ENCODE measurements around the gene CLEC17A. TPM values are rescaled to one million over a fixed set of nuclear protein-coding genes. Genes with fewer than 3 reads are reported as not detected.
A peak's percentile ranks its signal among the peaks of the same experiment; 100 is the strongest.

Gene CLEC17A
- total and polyA plus RNA-seq, 7 donors, result 0.03 to 0.04 TPM; not detected in 5

- intact Hi-C loops (cut with DNase I), result no loop called here
- 52 to 59% (median 53%) methylated on average over 7 of the region's 7 CpGs for WGBS, 3 donors
- peaks cover 0 to 8% of the 10 kb centered on the region in 2 donors for H3K36me3 ChIP-seq (ENCODE audit: insufficient read depth in 1 of 2, low read depth in 1 of 2)
- no peak overlapping the region for H3K4me3 ChIP-seq
- no peaks in the 10 kb centered on the region for H3K9me3 ChIP-seq
- no peak for DNase-seq
- H3K27ac ChIP-seq, result peak overlapping the region; percentile 53
- no peaks in the 10 kb centered on the region for H3K27me3 ChIP-seq (ENCODE audit: insufficient read depth in 3 of 3, low read length in 2 of 3)
- ATAC-seq, result no peak
- no peak for TF ChIP-seq CTCF (IDR thresholded peaks at IDR 0.05)
- H3K4me1 ChIP-seq, result peaks cover 36% of the 10 kb centered on the region
Measured at GRCh38 chr19:14542711-14543328, 40.1 kb upstream of the CLEC17A start.

- intact Hi-C loops (cut with DNase I), result no loop called here
- TF ChIP-seq CTCF (IDR thresholded peaks at IDR 0.05), result no peak
- no peak for DNase-seq
- peak overlapping the region; percentile 96 for H3K27ac ChIP-seq
- ATAC-seq, result no peak
- H3K4me1 ChIP-seq, result peaks cover 36% of the 10 kb centered on the region
- WGBS, 3 donors, result 84 to 93% (median 85%) methylated on average over 5 of the region's 5 CpGs
- H3K9me3 ChIP-seq, result no peaks in the 10 kb centered on the region
- H3K36me3 ChIP-seq (ENCODE audit: insufficient read depth in 1 of 2, low read depth in 1 of 2), result peaks cover 0 to 20% of the 10 kb centered on the region in 2 donors
- H3K4me3 ChIP-seq, result no peak overlapping the region
- H3K27me3 ChIP-seq (ENCODE audit: insufficient read depth in 3 of 3, low read length in 2 of 3), result no peaks in the 10 kb centered on the region
Measured at GRCh38 chr19:14544047-14544446, 38.8 kb upstream of the CLEC17A start.

GRCh38 chr19:14544977-14545715 is 37.7 kb upstream of the CLEC17A start:
- no peaks in the 10 kb centered on the region for H3K27me3 ChIP-seq (ENCODE audit: insufficient read depth in 3 of 3, low read length in 2 of 3)
- H3K27ac ChIP-seq, result peak overlapping the region; percentile 96
- peaks cover 37% of the 10 kb centered on the region for H3K4me1 ChIP-seq
- H3K4me3 ChIP-seq, result peak overlapping the region; percentile 47
- 19 to 36% (median 21%) methylated on average over 21 of the region's 21 CpGs for WGBS, 3 donors
- H3K9me3 ChIP-seq, result no peaks in the 10 kb centered on the region
- H3K36me3 ChIP-seq (ENCODE audit: insufficient read depth in 1 of 2, low read depth in 1 of 2), result peaks cover 0 to 25% of the 10 kb centered on the region in 2 donors
- TF ChIP-seq CTCF (IDR thresholded peaks at IDR 0.05), result no peak
- intact Hi-C loops (cut with DNase I), result no loop called here
- peak; percentile 95 to 97 (median 96) for ATAC-seq
- peak; percentile 92 to 98 for DNase-seq

GRCh38 chr19:14545716-14546082 is 37.2 kb upstream of the CLEC17A start:
- H3K27me3 ChIP-seq (ENCODE audit: insufficient read depth in 3 of 3, low read length in 2 of 3), result no peaks in the 10 kb centered on the region
- DNase-seq (no peak), ATAC-seq (peak in 1 of 4 donors; percentile 62)
- peaks cover 43% of the 10 kb centered on the region for H3K4me1 ChIP-seq
- no peak for TF ChIP-seq CTCF (IDR thresholded peaks at IDR 0.05)
- WGBS, 3 donors, result 34 to 55% (median 37%) methylated on average over 9 of the region's 9 CpGs
- H3K4me3 ChIP-seq, result peak overlapping the region; percentile 47
- H3K9me3 ChIP-seq, result no peaks in the 10 kb centered on the region
- peaks cover 0 to 28% of the 10 kb centered on the region in 2 donors for H3K36me3 ChIP-seq (ENCODE audit: insufficient read depth in 1 of 2, low read depth in 1 of 2)
- H3K27ac ChIP-seq, result peak overlapping the region; percentile 96
- intact Hi-C loops (cut with DNase I), result no loop called here
